ENCODE data around the gene RASA3.

GRCh38 chr13:114096031-114096485, 36.4 kb downstream of the RASA3 start:
- no peak for TF ChIP-seq CTCF (conservative IDR thresholded peaks at IDR 0.05 in 1 of 2, IDR thresholded peaks at IDR 0.05 in 1 of 2; ENCODE audit: extremely low read depth in 1 of 2, insufficient read depth in 1 of 2, low read depth in 1 of 2, low read length in 2 of 2)
- TF ChIP-seq EZH2 (IDR thresholded peaks at IDR 0.05; ENCODE audit: borderline replicate concordance, low read length) = no peak
